ENCODE results near the gene NUP98.
"Not testable (repeated sequence)": the region's sequence is repeated elsewhere in the genome, so short reads cannot be mapped to it uniquely, and the experiment has no call there.

Gene NUP98

DNA sequence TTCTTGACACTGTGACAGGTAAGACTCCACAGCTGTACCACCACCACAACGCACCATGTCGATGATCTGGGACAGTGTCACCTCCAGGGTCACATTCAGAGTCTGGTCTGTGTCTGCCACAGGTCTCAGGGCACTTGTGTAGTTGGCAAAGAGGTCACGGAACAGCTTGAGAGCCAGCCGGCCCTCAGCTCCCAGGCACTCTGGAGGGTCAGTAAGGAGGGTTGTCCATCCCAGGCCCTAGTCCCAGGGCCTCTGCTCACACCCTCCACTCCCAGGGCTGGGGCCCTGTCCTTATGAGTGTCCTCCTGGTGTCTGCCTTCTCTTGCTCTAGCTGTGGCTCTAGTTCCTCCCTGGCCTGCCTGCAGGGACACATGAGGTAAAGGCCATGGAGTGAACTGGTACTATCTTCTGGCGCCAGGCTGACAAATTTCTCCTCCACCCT is 127.6 kb downstream of the NUP98 start:
- DNase-seq (ENCODE audit: low read depth), result no peak

DNA sequence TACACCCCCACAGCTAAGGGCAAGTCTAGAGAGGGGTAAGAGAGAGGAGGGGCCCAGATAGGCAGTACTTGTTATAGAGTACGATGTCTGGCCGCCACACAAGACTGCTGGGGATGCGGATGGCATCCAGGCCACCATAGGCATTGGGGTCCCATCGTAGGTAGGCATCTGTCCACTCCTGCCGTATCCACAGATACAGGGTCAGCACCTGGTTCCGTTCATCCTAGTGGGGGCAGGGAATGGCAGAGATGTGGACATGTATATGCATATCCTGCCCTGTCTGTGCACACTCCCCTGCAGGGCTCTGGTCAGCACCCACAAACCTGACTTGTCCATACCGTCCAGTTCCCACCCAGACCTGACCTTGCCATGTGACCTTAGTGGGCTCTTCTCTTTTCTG is 128.2 kb downstream of the NUP98 start:
- DNase-seq (ENCODE audit: low read depth), result no peak

DNA sequence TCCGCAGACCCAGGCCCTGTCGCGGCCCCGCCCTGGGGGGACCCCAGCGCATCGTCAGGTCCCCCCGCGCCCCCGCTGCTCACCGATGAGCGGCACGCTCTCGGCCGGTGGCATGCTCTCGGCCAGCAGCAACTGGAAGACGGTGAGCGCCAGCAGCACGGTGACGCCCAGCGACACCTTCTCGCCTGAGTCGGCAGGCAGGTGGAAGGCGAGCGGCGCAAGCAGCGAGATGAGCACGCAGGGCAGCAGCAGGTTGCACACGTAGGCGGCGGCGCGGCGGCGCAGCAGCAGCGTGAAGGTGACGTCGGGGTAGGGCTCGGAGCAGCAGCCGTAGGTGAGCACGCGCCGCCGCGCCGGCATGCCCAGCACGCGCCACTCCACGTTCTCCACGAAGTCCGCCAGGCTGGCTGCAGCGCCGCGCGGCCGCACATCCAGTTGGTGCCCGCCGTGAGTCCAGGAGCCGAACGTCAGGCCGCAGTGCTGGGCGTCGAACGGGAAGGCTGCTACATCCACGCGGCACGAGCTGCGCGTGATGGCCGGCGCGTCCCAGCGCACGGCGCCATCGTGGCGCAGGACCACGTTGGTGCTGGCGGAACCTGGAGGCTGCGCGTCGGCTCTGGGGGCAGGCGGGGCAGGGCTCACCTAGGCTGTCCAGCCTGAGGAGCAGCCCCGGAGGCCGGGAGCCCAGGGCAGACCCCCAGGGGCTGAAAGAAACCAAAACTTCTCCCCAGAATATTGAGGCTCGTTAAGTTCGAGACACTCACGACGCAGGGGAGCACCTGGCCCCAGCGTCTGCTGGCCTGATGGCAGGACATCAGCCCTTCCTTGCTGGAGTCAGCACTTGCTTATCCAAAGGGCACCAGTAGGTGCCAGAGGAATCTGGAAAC is 130.0 kb downstream of the NUP98 start:
- DNase-seq (ENCODE audit: low read depth), result no peak

DNA sequence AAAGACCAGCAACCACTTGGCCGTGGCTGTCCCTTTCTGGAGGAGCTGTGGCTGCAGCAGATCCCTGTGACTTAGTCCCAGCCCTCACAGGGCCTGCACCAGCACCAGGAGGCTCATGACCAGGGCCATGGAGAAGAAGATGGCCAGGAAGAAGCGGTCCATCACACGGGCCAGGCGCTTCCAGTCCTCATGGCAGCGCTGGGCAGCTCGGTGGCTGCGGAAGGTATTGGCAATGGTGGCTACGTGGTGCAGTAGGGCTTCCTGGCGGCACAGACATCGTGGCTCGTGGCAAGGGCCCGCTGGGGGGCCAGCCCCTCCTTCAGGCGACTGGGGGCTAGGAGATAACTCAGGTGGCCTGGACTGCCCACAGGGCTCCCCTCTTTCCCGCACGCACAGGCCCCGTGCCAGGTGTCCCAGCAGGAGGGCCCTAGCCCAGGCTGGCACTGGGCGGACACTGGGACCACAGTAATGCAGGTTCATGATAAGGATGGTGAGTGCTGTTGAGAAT is 131.3 kb downstream of the NUP98 start:
- no peak for DNase-seq (ENCODE audit: low read depth)

DNA sequence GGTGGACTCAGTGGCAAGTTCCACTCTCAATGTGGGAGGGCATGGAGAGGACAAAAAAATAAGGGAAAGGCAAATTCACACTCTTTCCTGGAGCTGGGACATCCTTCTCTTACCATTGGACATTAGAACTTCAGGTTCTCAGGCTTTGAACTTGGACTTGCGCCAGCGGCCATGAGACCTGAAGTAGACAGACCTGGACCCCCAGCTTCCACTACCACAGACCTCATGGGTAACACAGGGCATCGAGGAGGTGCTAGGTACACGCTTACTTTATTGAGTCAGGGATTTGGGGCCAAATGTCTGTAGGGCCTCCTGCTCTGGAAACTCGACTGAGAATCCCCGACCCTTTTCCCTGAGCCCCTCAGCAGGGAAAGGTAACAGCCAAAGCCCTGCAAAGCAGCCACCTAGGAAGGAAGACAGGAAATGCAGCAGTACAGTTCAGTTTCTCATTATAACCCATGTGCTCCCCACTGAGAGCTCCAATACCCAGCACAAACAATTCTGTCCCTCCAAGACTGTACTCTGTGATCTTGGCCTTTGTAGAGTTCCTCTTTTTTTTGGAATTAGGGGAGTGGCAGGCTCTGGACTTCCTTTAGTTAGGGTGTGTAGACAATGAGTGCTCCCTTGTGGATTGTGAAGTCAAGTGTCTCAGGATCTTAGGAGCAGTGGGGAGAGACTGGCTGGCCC is 131.9 kb downstream of the NUP98 start:
- DNase-seq (ENCODE audit: low read depth), result no peak

DNA sequence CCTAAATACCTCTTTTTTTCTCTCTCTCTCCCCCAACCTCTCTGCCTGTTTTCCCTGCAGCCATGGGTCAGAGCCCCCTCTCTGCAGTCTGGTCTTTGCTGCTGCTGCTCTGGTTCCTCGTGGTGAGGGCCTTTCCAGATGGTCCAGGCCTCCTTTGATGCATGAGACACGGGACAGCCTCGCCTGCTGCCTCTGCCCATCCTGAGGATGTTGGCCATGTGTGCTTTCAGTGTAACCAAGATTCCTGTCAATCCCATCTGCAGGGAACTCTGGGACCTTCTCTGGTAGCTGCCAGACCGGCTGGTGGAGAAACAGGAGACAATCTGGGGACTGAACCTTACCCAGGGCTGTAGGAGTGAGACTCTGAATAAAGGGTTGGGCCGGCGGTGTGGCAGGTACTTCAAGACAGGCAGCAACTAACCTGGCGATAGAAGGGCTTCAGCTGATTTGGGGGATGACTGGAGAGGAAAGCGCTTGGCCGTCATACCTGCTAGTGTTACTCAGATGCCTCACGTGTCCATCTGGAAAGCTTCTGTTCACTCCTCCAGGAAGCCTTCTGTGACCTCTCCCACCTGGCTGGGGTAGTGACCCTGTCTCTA is 133.2 kb downstream of the NUP98 start:
- no peak for DNase-seq (ENCODE audit: low read depth)

DNA sequence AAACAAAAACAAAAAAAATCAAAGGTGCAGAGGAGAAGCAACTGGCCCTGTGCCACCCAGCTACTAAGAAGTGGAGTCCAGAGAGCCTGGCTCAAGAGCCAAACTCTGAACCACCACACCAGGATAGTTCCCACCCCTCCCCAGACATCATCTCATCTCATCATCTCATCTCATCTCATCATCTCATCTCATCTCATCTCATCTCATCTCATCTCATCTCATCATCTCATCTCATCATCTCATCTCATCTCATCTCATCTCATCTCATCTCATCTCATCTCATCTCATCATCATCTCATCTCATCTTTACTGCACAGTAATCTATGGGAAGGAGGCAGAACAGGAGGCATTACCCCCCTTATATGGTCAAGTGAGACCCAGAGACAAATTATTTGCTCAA is 134.5 kb downstream of the NUP98 start:
- no peak for DNase-seq (ENCODE audit: low read depth)

DNA sequence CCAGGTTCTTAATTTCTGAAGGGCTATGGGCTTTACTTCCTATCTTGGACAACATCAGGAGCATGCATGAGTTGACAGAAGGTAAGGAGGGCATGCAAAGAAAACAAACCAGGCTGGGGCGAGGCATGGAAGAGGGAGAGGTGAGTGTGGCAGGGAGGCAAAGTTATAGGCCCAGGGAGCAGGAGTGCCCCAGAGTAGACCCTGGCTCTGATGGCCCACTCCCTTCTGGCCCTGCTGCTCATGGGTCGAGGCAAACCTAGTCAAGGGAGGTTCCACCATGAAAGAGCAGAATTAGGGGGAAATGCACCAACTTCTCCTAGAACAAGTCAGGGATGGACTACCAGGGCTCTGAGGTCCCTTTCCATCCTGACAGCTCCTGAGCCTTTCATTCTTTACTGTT is 136.4 kb downstream of the NUP98 start:
- DNase-seq (ENCODE audit: low read depth), result no peak

DNA sequence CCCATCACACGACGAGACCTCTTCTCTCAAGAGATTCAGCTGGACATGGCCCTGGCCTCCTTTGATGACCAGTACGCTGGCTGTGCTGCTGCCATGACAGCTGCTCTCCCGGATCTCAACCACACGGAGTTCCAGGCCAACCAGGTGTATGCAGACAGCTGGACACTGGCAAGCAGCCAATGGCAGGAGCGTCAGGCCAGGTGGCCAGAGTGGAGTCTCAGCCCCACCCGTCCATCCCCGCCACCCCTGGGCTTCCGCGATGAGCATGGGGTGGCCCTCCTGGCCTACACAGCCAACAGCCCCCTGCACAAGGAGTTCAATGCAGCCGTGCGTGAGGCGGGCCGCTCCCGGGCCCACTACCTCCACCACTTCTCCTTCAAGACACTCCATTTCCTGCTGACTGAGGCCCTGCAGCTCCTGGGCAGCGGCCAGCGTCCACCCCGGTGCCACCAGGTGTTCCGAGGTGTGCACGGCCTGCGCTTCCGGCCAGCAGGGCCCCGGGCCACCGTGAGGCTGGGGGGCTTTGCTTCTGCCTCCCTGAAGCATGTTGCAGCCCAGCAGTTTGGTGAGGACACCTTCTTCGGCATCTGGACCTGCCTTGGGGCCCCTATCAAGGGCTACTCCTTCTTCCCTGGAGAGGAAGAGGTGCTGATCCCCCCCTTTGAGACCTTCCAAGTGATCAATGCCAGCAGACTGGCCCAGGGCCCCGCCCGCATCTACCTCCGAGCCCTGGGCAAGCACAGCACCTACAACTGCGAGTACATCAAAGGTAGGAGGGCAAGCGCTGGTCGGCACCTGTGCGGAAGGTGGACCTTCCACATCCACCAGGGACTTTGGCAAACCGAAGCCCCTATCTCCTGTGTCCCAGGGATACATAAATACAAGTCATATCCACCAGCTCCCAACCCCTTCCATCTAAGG is 137.5 kb downstream of the NUP98 start:
- DNase-seq (ENCODE audit: low read depth), result no peak

DNA sequence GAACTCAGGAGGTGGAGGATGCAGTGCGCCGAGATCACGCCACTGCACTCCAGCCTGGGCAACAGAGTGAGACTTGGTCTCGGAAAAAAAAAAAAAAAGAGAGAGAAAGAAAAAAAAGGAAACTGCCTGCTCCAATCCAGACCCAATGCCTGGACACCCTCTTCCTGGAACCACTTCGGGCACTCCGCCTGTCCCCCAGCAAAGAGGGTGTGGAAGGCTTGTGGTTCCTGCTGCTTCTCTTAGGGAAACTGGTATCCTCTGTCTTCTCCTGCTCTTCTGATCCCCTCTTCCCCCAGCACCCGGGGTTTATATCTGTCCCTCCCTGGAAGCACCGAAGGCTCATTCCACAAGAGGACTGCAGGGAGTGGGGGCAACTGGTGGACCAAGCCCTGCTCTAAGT is 139.1 kb downstream of the NUP98 start:
- no peak for DNase-seq (ENCODE audit: low read depth)

DNA sequence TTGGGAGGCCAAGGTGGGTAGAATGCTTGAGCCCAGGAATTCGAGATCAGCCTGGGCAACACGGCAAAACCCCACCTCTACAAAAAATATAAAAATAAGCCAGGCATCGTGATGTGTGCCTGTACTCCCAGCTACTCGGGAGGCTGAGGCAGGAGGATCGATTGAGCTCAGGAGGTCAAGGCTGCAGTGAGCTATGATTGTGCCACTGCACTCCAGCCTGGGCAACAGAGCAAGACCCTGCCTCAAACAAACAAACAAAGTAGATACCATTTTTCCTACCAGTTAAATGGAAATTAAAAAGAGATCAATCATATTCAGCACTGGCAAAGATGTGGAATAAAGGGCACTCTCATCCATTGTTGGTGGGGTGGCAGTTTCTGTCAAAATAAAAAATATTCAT is 140.0 kb downstream of the NUP98 start:
- DNase-seq (ENCODE audit: low read depth), result not testable (repeated sequence)

DNA sequence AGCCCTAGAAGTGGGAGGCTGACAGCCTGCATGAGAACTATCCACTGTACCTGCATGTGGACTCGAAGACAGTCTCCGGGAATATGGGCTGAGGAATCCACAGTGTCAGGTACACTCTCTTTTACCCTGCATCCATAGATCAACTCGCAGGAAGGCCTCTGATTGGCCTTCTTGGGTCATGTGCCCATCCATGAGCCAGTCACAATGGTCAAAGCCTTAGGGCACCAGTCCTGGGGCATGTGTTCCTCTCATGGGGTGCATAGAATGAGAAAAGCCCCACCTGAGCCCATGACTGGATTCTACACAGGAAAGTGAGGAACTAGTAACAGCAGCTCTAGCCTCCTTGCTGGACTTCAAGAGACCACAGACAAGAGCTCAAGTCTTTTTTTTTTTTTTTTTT is 141.8 kb downstream of the NUP98 start:
- no peak for DNase-seq (ENCODE audit: low read depth)

DNA sequence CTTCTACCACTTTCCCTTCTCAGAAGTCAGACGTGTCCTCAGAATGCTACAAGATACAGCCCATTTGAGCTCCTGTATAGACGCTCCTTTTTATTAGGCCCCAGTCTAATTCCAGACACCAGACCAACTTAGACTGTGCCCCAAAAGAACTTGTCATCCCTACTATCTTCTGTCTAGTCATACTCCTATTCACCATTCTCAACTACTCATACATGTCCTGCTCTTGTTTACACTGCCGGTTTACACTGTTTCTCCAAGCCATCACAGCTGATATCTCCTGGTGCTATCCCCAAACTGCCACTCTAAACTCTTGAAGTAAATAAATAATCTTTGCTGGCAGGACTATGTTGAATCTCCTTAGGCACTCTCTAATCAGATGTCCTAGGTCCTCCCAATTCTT is 144.8 kb downstream of the NUP98 start:
- not testable (repeated sequence) for DNase-seq (ENCODE audit: low read depth)

DNA sequence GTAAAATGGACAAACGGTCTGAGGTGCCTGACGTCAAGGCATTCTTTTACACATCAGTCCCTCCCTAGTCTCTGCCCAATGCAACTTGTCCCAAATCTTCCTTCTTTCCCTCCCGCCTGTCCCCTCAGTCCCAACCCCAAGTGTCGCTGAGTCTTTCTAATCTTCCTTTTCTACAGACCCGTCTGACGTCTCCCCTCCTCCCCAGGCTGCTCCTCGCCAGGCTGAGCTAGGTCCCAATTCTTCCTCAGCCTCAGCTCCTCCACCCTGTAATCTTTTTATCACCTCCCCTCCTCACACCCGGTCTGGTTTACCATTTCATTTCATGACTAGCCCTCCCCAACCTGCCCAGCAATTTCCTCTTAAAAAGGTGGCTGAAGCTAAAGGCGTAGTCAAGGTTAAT is 148.0 kb downstream of the NUP98 start:
- not testable (repeated sequence) for DNase-seq (ENCODE audit: low read depth)

DNA sequence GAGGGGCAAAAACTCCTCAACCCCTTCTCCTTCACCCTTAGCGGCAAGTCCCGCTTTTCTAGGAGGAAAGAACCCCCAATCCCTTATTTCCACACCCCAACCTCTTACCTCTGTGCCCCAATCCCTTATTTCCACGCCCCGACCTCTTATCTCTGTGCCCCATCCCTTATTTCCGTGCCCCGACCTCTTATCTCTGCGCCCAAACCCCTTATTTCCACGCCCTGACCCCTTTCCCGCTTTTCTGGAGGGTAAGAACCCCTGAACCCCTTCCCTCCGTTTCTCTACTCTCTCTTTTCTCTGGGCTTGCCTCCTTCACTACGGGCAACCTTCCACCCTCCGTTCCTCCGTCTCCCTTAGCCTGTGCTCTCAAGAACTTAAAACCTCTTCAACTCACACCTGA is 148.5 kb downstream of the NUP98 start:
- DNase-seq (ENCODE audit: low read depth), result not testable (repeated sequence)

DNA sequence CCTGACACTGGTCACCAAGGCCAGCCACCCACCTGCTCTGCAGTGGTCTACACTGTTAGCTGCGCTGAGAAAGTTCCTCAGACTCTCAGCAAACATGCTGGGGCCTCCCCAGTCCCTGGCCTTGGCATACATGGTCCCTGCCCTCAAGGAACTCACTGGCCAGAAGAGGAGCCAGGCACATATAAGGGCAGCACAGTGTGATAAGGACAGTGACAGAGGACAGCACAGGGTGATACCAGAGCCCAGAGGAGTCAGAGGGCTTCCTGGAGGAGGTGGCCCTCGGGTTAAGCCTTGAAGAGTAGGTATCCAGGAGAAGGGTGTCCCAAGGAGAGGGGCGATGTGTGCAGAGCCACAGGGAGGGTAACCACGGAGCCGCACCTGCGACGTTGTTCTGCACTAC is 151.8 kb downstream of the NUP98 start:
- no peak for DNase-seq (ENCODE audit: low read depth)

DNA sequence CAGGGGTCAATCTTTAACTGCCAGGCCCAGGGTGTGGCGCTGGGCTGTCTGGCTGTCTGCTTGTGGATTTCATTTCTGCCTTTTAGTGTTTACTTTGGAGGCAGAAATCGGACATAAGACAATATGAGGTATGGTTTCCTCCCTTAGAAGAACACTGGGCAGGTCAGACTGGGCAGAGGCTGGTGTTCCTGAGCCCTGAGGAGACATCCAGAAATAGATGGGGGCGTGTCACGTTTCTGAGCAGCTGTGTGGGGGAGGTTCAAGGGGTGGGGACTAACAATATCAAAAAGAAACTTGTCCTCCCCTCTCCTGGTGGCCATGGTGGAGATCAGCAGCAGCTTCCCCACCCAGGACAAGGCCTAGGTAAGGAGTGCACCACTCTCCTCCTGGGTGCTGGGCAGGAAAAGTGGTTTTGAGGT is 152.5 kb downstream of the NUP98 start, which contains the start of gene ART1:
ART1 (plus strand) TSS at position 312 of the 419 bp plus-strand sequence. CDS start 14,086 bp downstream, outside the sequence.
- DNase-seq (ENCODE audit: low read depth), result no peak

DNA sequence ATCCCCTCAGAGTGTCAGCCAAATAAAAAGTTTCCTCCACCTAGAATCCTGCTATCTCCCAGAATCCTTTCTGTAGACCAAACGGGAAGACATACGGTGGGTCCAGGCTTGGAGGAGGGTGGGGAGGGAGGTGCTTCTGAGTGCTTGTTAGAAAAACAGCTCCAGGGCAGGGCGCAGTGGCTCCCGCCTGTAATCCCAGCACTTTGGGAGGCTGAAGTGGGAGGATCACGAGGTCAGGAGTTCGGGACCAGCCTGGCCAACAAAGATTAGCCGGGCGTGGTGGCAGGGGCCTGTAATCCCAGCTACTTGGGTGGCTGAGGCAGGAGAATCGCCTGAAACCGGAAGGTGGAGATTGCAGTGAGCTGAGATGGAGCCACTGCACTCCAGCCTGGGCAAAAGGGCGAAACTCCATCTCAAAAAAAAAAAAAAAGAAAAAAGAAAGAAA is 154.2 kb downstream of the NUP98 start:
- not testable (repeated sequence) for DNase-seq (ENCODE audit: low read depth)

DNA sequence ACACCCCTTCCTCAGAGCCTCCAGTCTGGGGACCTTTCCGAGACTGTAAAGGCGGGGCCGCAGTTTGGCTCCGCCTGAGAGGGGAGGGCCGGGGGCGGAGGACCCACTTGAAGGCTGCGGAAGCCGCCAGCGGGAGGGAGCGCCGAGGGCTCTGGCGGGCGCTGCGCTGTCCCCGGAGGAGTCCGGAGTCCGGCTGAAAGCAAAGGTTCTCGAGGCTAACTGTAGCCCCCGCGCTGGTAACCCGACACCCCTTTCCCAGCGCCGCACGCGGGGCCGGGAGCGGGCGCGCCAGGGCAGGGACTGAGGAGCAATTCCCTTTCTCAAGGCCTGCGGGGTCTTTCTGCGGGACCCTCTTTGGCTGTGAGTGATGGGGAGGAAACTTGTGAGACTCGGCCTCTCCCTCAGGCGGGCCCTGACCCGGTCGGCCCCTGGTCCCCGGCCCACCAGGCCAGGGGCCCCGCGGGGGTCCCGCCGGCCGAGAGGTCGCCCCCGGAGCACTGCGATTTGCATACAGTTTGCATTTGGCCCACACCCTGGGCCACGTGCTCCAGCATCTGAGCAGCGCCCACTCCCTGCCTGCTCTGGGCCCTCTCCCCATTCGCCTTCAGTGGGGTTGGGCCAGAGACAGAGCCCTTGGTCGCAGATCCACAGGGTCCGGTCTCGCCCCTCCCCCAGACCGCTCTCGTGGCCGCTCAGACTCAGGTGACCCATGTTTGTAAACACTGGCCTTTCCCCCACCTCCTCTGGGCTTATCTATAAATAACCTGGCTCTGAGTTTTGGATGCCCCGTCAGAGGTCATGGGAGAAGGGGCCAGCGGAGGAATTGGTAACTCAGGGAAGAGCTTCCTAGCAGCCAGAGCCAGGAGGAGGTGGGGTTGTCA is 155.0 kb downstream of the NUP98 start:
- DNase-seq (ENCODE audit: low read depth), result peak; percentile 55

DNA sequence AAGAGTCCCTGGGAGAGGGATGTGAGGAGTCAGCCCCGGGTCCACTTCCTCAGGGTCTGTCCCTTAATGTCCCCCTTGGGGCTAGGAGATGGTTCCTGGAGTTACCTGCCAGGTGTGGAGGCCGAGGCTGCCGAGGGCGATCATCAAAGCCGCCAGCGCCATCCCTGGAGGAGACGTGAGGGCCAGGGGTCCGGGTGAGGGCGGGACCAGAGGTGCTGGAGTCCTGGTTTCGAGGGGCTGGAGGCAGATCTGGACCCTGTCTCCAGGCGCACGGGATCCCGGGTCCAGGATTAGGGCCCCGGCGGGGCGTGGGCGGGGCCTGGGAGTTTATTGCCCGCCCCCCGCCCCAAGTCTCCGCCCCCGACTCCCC is 155.7 kb downstream of the NUP98 start, which contains the start of gene ART5:
ART5 (minus strand) TSS at position 292 of the 370 bp plus-strand sequence; CDS start at position 162, 130 bp downstream.
- no peak for DNase-seq (ENCODE audit: low read depth)

Data from activated gamma-delta T cell treated with anti-CD3 and anti-CD28 coated beads, Interleukin-2, amount 50 U/mL, for 16 hours (primary cell).